Measurements from ENCODE around the gene DNAAF6. TPM values are rescaled to one million over a fixed set of nuclear protein-coding genes. Genes with fewer than 3 reads are reported as not detected.

The DNAAF6 gene
- total RNA-seq, 1 donor from 2014 or later: not detected

DNA sequence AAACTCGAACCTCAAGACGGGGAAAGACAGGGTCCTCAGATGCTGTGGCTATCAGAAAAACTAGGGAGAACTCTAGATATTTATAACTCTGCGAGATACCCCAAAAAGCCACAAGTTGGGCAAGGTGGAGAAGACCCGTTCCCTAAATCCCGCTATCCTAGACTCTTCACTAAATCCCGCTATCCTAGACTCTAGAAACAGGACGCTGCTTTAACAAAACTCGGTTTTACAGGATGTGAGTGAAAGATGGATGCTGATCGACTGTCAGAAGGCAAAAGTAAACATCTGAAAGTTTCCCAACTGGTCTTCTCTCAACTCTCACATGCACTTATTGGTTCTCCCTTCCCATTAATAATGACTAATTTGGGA lies 270 bp downstream of the DNAAF6 start:
- no peaks in the 10 kb centered on the region for H3K9me3 Mint-ChIP-seq (ENCODE audit: unreplicated experiment)
- H3K4me3 Mint-ChIP-seq (ENCODE audit: unreplicated experiment): peak overlapping the region; percentile 92
- H3K36me3 Mint-ChIP-seq (ENCODE audit: unreplicated experiment): no peaks in the 10 kb centered on the region

DNA sequence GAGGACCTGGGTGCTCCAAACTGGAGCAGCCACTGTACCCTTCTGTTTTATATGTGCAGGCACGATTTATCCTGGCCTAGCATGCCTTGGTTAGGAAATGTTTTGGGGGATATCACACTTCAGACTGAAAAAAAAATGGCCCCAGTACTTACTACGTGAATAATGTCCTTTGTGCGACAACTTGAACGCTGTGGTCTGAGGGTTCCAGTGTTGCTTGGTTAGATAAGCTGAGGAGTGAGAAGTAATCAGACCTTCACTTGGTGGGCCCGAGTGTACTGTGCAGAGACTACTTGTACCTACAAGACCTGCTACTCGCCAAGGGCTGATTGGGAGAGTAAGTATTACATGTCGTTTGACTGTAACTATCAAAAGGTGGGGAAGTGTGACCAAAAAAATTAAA lies 678 bp downstream of the DNAAF6 start:
- Mint-ChIP-seq H3K36me3 (ENCODE audit: unreplicated experiment) (no peaks in the 10 kb centered on the region), H3K27ac (ENCODE audit: unreplicated experiment) (no peak overlapping the region), H3K4me1 (ENCODE audit: low read depth, unreplicated experiment) (no peaks in the 10 kb centered on the region), H3K4me3 (ENCODE audit: unreplicated experiment) (no peak overlapping the region), H3K9me3 (ENCODE audit: unreplicated experiment) (no peaks in the 10 kb centered on the region), H3K27me3 (ENCODE audit: unreplicated experiment) (no peaks in the 10 kb centered on the region)
- DNase-seq: no peak
- TF ChIP-seq, protein P1, sequence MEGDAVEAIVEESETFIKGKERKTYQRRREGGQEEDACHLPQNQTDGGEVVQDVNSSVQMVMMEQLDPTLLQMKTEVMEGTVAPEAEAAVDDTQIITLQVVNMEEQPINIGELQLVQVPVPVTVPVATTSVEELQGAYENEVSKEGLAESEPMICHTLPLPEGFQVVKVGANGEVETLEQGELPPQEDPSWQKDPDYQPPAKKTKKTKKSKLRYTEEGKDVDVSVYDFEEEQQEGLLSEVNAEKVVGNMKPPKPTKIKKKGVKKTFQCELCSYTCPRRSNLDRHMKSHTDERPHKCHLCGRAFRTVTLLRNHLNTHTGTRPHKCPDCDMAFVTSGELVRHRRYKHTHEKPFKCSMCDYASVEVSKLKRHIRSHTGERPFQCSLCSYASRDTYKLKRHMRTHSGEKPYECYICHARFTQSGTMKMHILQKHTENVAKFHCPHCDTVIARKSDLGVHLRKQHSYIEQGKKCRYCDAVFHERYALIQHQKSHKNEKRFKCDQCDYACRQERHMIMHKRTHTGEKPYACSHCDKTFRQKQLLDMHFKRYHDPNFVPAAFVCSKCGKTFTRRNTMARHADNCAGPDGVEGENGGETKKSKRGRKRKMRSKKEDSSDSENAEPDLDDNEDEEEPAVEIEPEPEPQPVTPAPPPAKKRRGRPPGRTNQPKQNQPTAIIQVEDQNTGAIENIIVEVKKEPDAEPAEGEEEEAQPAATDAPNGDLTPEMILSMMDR (IDR thresholded peaks at IDR 0.05; ENCODE audit: partially characterized antibody, unreplicated experiment): no peak

More for the DNA sequence above, 270 bp downstream of the DNAAF6 start:
- no peak for DNase-seq
- Mint-ChIP-seq H3K27me3 (ENCODE audit: unreplicated experiment) (no peaks in the 10 kb centered on the region), H3K27ac (ENCODE audit: unreplicated experiment) (no peak overlapping the region), H3K4me1 (ENCODE audit: low read depth, unreplicated experiment) (no peaks in the 10 kb centered on the region)
- TF ChIP-seq, protein P1 (IDR thresholded peaks at IDR 0.05; ENCODE audit: partially characterized antibody, unreplicated experiment): no peak

DNA sequence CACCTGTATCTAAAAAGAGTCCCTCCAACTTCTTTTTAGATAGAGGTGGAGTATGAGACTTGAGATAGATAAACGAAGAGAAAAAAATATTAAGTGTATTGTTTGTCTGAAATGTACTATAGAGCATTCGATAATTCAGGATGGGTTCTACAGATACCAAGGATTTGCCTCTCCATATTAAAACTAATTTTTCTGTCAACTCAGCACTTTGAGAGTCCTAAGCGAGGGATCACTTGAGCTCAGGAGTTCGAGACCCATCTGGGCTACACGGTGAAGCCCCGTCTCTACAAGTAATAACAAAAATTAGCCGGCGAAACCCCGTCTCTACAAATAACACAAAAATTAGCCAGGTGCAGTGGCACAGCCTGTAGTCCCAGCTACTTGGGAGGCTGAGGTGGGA lies 1.5 kb downstream of the DNAAF6 start:
- Mint-ChIP-seq H3K9me3 (ENCODE audit: unreplicated experiment) (no peaks in the 10 kb centered on the region), H3K27ac (ENCODE audit: unreplicated experiment) (no peak overlapping the region), H3K36me3 (ENCODE audit: unreplicated experiment) (no peaks in the 10 kb centered on the region), H3K4me1 (ENCODE audit: low read depth, unreplicated experiment) (no peaks in the 10 kb centered on the region), H3K27me3 (ENCODE audit: unreplicated experiment) (no peaks in the 10 kb centered on the region), H3K4me3 (ENCODE audit: unreplicated experiment) (no peak overlapping the region)
- no peak for DNase-seq
- TF ChIP-seq, protein P1 (IDR thresholded peaks at IDR 0.05; ENCODE audit: partially characterized antibody, unreplicated experiment): no peak

DNA sequence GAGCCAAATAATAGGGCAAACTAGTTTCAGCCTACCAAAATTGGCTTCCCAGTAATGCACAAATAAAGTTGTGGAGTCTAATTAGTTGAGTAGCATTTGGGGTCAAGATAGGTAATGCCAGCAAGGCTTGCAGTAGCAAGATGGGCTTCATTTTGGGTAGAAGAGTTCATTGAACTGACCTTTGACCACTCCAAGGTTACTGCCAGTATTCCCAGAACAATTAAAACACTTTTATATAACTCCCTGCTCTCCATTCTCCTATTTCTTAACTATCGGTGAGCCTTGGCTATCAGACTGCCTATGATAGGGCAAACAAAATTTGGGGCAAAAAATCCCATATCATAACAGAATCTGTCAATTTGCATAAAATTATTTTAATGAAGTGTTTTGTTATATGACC lies 7.1 kb downstream of the DNAAF6 start:
- Mint-ChIP-seq H3K36me3 (ENCODE audit: unreplicated experiment) (no peaks in the 10 kb centered on the region), H3K27me3 (ENCODE audit: unreplicated experiment) (no peaks in the 10 kb centered on the region), H3K9me3 (ENCODE audit: unreplicated experiment) (no peaks in the 10 kb centered on the region), H3K4me3 (ENCODE audit: unreplicated experiment) (no peak overlapping the region), H3K4me1 (ENCODE audit: low read depth, unreplicated experiment) (peaks cover 4% of the 10 kb centered on the region), H3K27ac (ENCODE audit: unreplicated experiment) (no peak overlapping the region)
- DNase-seq: no peak
- TF ChIP-seq, protein P1 (IDR thresholded peaks at IDR 0.05; ENCODE audit: partially characterized antibody, unreplicated experiment): no peak

DNA sequence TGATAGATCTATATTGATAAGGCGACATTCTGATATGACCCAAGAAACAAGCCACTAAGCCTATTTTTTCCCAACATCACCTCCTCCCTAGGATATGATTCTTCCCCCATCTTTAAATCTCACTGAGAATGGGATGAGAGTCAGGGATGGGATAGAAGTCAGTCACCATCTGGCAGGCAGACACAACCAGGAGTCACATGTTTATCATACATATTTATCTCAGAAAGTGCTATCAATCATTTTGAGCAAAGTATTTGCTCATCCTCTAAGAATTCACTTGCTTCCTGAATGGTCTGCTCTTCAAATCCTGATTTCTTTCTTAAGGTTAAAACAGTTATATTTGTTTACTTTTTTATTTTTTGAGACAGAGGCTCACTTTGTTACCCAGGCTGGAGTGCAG lies 20.3 kb downstream of the DNAAF6 start:
- TF ChIP-seq, protein P1 (IDR thresholded peaks at IDR 0.05; ENCODE audit: partially characterized antibody, unreplicated experiment): no peak
- H3K4me1 Mint-ChIP-seq (ENCODE audit: low read depth, unreplicated experiment): no peaks in the 10 kb centered on the region
- H3K9me3 Mint-ChIP-seq (ENCODE audit: unreplicated experiment): no peaks in the 10 kb centered on the region
- H3K27ac Mint-ChIP-seq (ENCODE audit: unreplicated experiment): no peak overlapping the region
- DNase-seq: no peak
- H3K27me3 Mint-ChIP-seq (ENCODE audit: unreplicated experiment): no peaks in the 10 kb centered on the region
- H3K4me3 Mint-ChIP-seq (ENCODE audit: unreplicated experiment): no peak overlapping the region
- no peaks in the 10 kb centered on the region for H3K36me3 Mint-ChIP-seq (ENCODE audit: unreplicated experiment)
